B cell (primary cell): ENCODE measurements around the gene CYYR1. TPM values are rescaled to one million over a fixed set of nuclear protein-coding genes. Genes with fewer than 3 reads are reported as not detected.

Experiments
- ATAC-seq: fragments of 200-7000 bp; cut with Tn5 transposase; one replicate; pipeline ENCODE4 v1.10.0; 2021; ENCODE audit warnings: low read depth, mild to moderate bottlenecking, moderate number of reproducible peaks, moderate library complexity
- CTCF ChIA-PET: fragments of 350-600 bp; sonication (Branson Sonifier 250); formaldehyde crosslinking; loops from one replicate; lab custom pipeline; 2021; ENCODE audit warnings: antibody characterized with exemption, inconsistent platforms; lab: Charles Lee
- POLR2A ChIA-PET: fragments of 350-600 bp; sonication (Branson Sonifier 250); formaldehyde crosslinking; loops from one replicate; lab custom pipeline; 2021; ENCODE audit warnings: antibody characterized with exemption; lab: Charles Lee
- DNase-seq: peaks from one replicate; pipeline ENCODE4 v3.0.0; 2013
- H2AFZ ChIP-seq: 2 replicates; pipeline ENCODE4 v1.6.1; 2012; ENCODE audit warnings: mild to moderate bottlenecking, low read depth, low read length; ENCODE audit not compliant: insufficient read depth, poor library complexity, severe bottlenecking
- H3K27ac ChIP-seq, 2 donors: 1 replicate in 1 of 2; 2 replicates in 1 of 2; pipeline ENCODE4 v1.5.1; 2012 to 2013; ENCODE audit warnings: low read length in 2 of 2, mild to moderate bottlenecking in 2 of 2, moderate library complexity in 1 of 2
- H3K27me3 ChIP-seq, 4 experiments: fragments of 200-600 bp in 1 of 4; sonication (generic) in 1 of 4; replicated peaks in 1 of 4; 1 replicate in 2 of 4; 2 replicates in 2 of 4; pipeline versions ENCODE4 v1.6.1 to v1.7.0; 2013 to 2016; ENCODE audit warnings: low read length in 3 of 4, mild to moderate bottlenecking in 2 of 4, mixed read lengths in 1 of 4, moderate library complexity in 1 of 4; ENCODE audit not compliant: insufficient read depth in 4 of 4, control insufficient read depth in 3 of 4; ENCODE audit errors: control extremely low read depth in 1 of 4
- H3K36me3 ChIP-seq, 2 experiments: replicated peaks in 1 of 2; 1 replicate in 1 of 2; 2 replicates in 1 of 2; pipeline versions ENCODE4 v1.6.1 to v1.7.1; 2013; ENCODE audit warnings: low read length in 1 of 2; ENCODE audit not compliant: insufficient read depth in 2 of 2, control insufficient read depth in 1 of 2; ENCODE audit errors: control extremely low read depth in 1 of 2, extremely low read depth in 1 of 2
- H3K4me1 ChIP-seq, 2 donors: fragments of 200-600 bp in 1 of 2; sonication (generic) in 1 of 2; 1 replicate in 1 of 2; 2 replicates in 1 of 2; pipeline versions ENCODE4 v1.5.1 to v1.6.1; 2013 to 2017; ENCODE audit warnings: low read length in 2 of 2; ENCODE audit not compliant: control insufficient read depth in 2 of 2, insufficient read depth in 2 of 2
- H3K4me2 ChIP-seq: replicated peaks from 2 replicates; pipeline ENCODE3; 2012; ENCODE audit warnings: mild to moderate bottlenecking, low read depth, low read length; ENCODE audit not compliant: poor library complexity, severe bottlenecking
- H3K4me3 ChIP-seq, 5 experiments: fragments of 200-600 bp in 1 of 5; sonication (generic) in 1 of 5; 1 replicate in 3 of 5; 2 replicates in 2 of 5; pipeline versions ENCODE4 v1.5.1 to v1.7.0; 2011 to 2016; ENCODE audit warnings: low read length in 4 of 5, mild to moderate bottlenecking in 4 of 5, low read depth in 2 of 5, control low read depth in 1 of 5, moderate library complexity in 1 of 5; ENCODE audit not compliant: insufficient read depth in 1 of 5; ENCODE audit errors: control extremely low read depth in 1 of 5, extremely low read depth in 1 of 5
- H3K79me2 ChIP-seq: fragments of 200-600 bp; sonication (generic); one replicate; pipeline ENCODE4 v1.6.0; 2016; ENCODE audit warnings: low read length; ENCODE audit not compliant: control insufficient read depth, insufficient read depth
- H3K9ac ChIP-seq: fragments of 200-600 bp; sonication (generic); 2 replicates; pipeline ENCODE4 v1.6.1; 2017; ENCODE audit warnings: mild to moderate bottlenecking, low read length, moderate library complexity
- H3K9me3 ChIP-seq, 3 donors: one replicate each; pipeline versions ENCODE4 v1.6.1 to v1.7.1; 2013; ENCODE audit warnings: low read length in 2 of 3; ENCODE audit not compliant: control insufficient read depth in 2 of 3, insufficient read depth in 1 of 3; ENCODE audit errors: control extremely low read depth in 1 of 3
- H4K20me1 ChIP-seq: 2 replicates; pipeline ENCODE4 v1.6.0; 2012; ENCODE audit warnings: mild to moderate bottlenecking, low read length; ENCODE audit not compliant: insufficient read depth, control insufficient read depth, poor library complexity, severe bottlenecking
- H3K27ac Mint-ChIP-seq: one replicate; pipeline ENCODE4 v1.8.0; 2021; ENCODE audit warnings: mixed read lengths
- H3K27me3 Mint-ChIP-seq: one replicate; pipeline ENCODE4 v1.8.0; 2021; ENCODE audit warnings: mixed read lengths
- H3K4me1 Mint-ChIP-seq: one replicate; pipeline ENCODE4 v1.8.0; 2021; ENCODE audit warnings: mixed read lengths
- H3K4me3 Mint-ChIP-seq: one replicate; pipeline ENCODE4 v1.8.0; 2021; ENCODE audit warnings: mixed read lengths
- H3K9me3 Mint-ChIP-seq: one replicate; pipeline ENCODE4 v1.8.0; 2022; ENCODE audit warnings: mixed read lengths; ENCODE audit not compliant: insufficient read depth
- CTCF ChIP-seq: fragments of 200-600 bp; IDR thresholded peaks from one replicate; pipeline ENCODE4 v1.8.0; 2022; ENCODE audit warnings: antibody characterized with exemption, mild to moderate bottlenecking
- EZH2 ChIP-seq: IDR thresholded peaks from 2 replicates; pipeline ENCODE4 v1.6.1; 2012; ENCODE audit warnings: borderline replicate concordance, low read depth, mild to moderate bottlenecking, moderate library complexity, low read length; ENCODE audit not compliant: insufficient read depth, poor library complexity, severe bottlenecking
- WGBS: methylation state at CpG from one replicate; pipeline ENCODE4 v1.1.5; 2013; ENCODE audit warnings: missing lambda C conversion rate; ENCODE audit not compliant: insufficient coverage; 5-methylcytosine and 5-hydroxymethylcytosine counted together
- intact Hi-C: fragments of 100-400 bp; cut with micrococcal nuclease; formaldehyde crosslinking; loops from one replicate; pipeline ENCODE4 v1.10.0; 2022
- polyA plus RNA-seq: library from polyadenylated mRNA; depleted of rRNA; stranded (reverse); fragments of >200 nt; gene quantifications from 2 replicates; pipeline ENCODE4 v1.2.3, GENCODE V29; 2012
- total RNA-seq, 2 donors: library from RNA; stranded (reverse); fragments of 120-200 nt in 1 of 2; gene quantifications; 1 replicate in 1 of 2; 2 replicates in 1 of 2; pipeline versions ENCODE4 v1.2.3 to v1.2.4, GENCODE V29; 2013 to 2022

The CYYR1 gene
- total and polyA plus RNA-seq, 2 donors (not counting 1 experiment from before 2014, with no cell fraction given) = not detected

- Histone ChIP-seq H3K9ac (no peak overlapping the region), H3K4me1 (no peaks in the 10 kb centered on the region), H2AFZ (no peak overlapping the region), H4K20me1 (no peaks in the 10 kb centered on the region), H3K36me3 (no peaks in the 10 kb centered on the region), H3K27ac (no peak overlapping the region), H3K79me2 (no peaks in the 10 kb centered on the region), H3K9me3 (peaks cover 0 to 4% (median 0%) of the 10 kb centered on the region in 3 donors), H3K4me2 (no peak overlapping the region), H3K27me3 (no peaks in the 10 kb centered on the region), H3K4me3 (no peak overlapping the region)
- intact Hi-C loops = no loop called here
- ATAC-seq (no peak), DNase-seq (no peak)
- Mint-ChIP-seq H3K9me3 (peaks cover 7% of the 10 kb centered on the region), H3K27me3 (no peaks in the 10 kb centered on the region), H3K4me1 (no peaks in the 10 kb centered on the region), H3K27ac (no peak overlapping the region), H3K4me3 (no peak overlapping the region)
- ChIA-PET POLR2A (no interaction called here), CTCF (no interaction called here)
- no CpG with 5 or more reads among the region's 1 CpG for WGBS
- no peak for TF ChIP-seq EZH2
- TF ChIP-seq CTCF = no peak
Observed at GRCh38 chr21:26581818-26582217, 8.7 kb upstream of the CYYR1 start.

- ATAC-seq = no peak
- Mint-ChIP-seq H3K9me3 (peaks cover 5% of the 10 kb centered on the region), H3K27ac (no peak overlapping the region), H3K27me3 (peaks cover 19% of the 10 kb centered on the region), H3K4me1 (no peaks in the 10 kb centered on the region), H3K4me3 (peak overlapping the region; percentile 52)
- Histone ChIP-seq H3K9ac (no peak overlapping the region), H3K36me3 (no peaks in the 10 kb centered on the region), H3K27ac (no peak overlapping the region), H4K20me1 (no peaks in the 10 kb centered on the region), H3K4me1 (peaks cover 0 to 3% of the 10 kb centered on the region in 2 donors), H3K27me3 (peaks cover 0 to 3% (median 2%) of the 10 kb centered on the region in 4 experiments), H3K4me3 (no peak overlapping the region), H3K79me2 (no peaks in the 10 kb centered on the region), H3K4me2 (peak overlapping the region; percentile 27), H3K9me3 (peaks cover 2 to 9% (median 2%) of the 10 kb centered on the region in 3 donors), H2AFZ (peak overlapping the region; percentile 32)
- DNase-seq = no peak
- POLR2A ChIA-PET = no interaction called here
- intact Hi-C loops = no loop called here
- 13% methylated on average over 6 of the region's 11 CpGs for WGBS
- CTCF ChIA-PET = no interaction called here
- TF ChIP-seq CTCF (no peak), EZH2 (no peak)
Observed at GRCh38 chr21:26572076-26572701, 897 bp downstream of the CYYR1 start.
